H1 (cell line): ENCODE measurements around the gene GAMT. TPM values are rescaled to one million over a fixed set of nuclear protein-coding genes. Genes with fewer than 3 reads are reported as not detected.

Source experiments
- CTCF ChIA-PET: fragments of 300-600 bp; sonication (Branson Sonifier 250); formaldehyde crosslinking; loops from one replicate; lab custom pipeline; 2021; ENCODE audit not compliant: partially characterized antibody; lab: Charles Lee
- POLR2A ChIA-PET: fragments of 300-600 bp; sonication (Branson Sonifier 250); formaldehyde crosslinking; loops from one replicate; lab custom pipeline; 2021; ENCODE audit warnings: inconsistent platforms; ENCODE audit not compliant: partially characterized antibody; lab: Charles Lee
- DNase-seq, 2 experiments: peaks; one replicate each; pipeline versions ENCODE4 v3.0.0 to v3.0.0-alpha.2; 2010 to 2022; ENCODE audit warnings: low spot score in 2 of 2, low read depth in 1 of 2, mixed read lengths in 1 of 2
- FAIRE-seq: peaks from 2 replicates; lab custom pipeline; 2011; peaks lifted over from hg19 to GRCh38; lab: Jason Lieb, UNC
- H2AFZ ChIP-seq: 2 replicates; pipeline ENCODE4 v1.8.1; 2012; ENCODE audit warnings: low read length, inconsistent platforms
- H2AK5ac ChIP-seq: 2 replicates; pipeline ENCODE4 v1.6.1; 2013; ENCODE audit warnings: low read depth, low read length
- H2BK120ac ChIP-seq: replicated peaks from 2 replicates; pipeline ENCODE3; 2013; ENCODE audit warnings: low read depth, low read length, inconsistent platforms
- H2BK12ac ChIP-seq: 2 replicates; pipeline ENCODE4 v1.6.1; 2013; ENCODE audit warnings: low read depth, low read length
- H2BK15ac ChIP-seq: 2 replicates; pipeline ENCODE4 v1.6.1; 2013; ENCODE audit warnings: low read length
- H2BK20ac ChIP-seq: 2 replicates; pipeline ENCODE4 v1.6.1; 2013; ENCODE audit warnings: low read length
- H2BK5ac ChIP-seq: 2 replicates; pipeline ENCODE4 v1.6.1; 2013; ENCODE audit warnings: low read depth, low read length
- H3K14ac ChIP-seq: 2 replicates; pipeline ENCODE4 v1.6.1; 2013; ENCODE audit warnings: inconsistent platforms; ENCODE audit not compliant: insufficient read length
- H3K18ac ChIP-seq: 2 replicates; pipeline ENCODE4 v1.6.1; 2013; ENCODE audit warnings: low read length; ENCODE audit errors: extremely low read depth
- H3K23ac ChIP-seq: 2 replicates; pipeline ENCODE4 v1.6.1; 2013; ENCODE audit warnings: inconsistent platforms; ENCODE audit not compliant: insufficient read length
- H3K23me2 ChIP-seq: 2 replicates; pipeline ENCODE4 v1.6.1; 2013; ENCODE audit warnings: low read depth, low read length
- H3K27ac ChIP-seq: 2 replicates; pipeline ENCODE4 v1.6.1; 2011; ENCODE audit warnings: low read depth, low read length, inconsistent platforms
- H3K27me3 ChIP-seq, 4 experiments: replicated peaks in 1 of 4; 1 replicate in 1 of 4; 2 replicates in 3 of 4; pipeline versions ENCODE4 v1.6.1 to v1.8.1; 2011 to 2013; ENCODE audit warnings: low read length in 3 of 4, mild to moderate bottlenecking in 3 of 4, inconsistent platforms in 2 of 4, mixed read lengths in 2 of 4, moderate library complexity in 1 of 4; ENCODE audit not compliant: control insufficient read depth in 3 of 4, insufficient read depth in 3 of 4; ENCODE audit errors: extremely low read depth in 1 of 4
- H3K36me3 ChIP-seq, 4 experiments: 2 replicates each; pipeline versions ENCODE4 v1.6.1 to v1.8.1; 2011 to 2013; ENCODE audit warnings: mild to moderate bottlenecking in 4 of 4, low read length in 3 of 4, moderate library complexity in 2 of 4, control low read depth in 1 of 4, inconsistent platforms in 1 of 4; ENCODE audit not compliant: insufficient read depth in 4 of 4, control insufficient read depth in 2 of 4
- H3K4ac ChIP-seq: replicated peaks from 2 replicates; pipeline ENCODE3; 2013; ENCODE audit warnings: low read length, low read depth, mixed read lengths, inconsistent platforms; ENCODE audit not compliant: insufficient read length
- H3K4me1 ChIP-seq, 4 experiments: replicated peaks in 1 of 4; 1 replicate in 1 of 4; 2 replicates in 3 of 4; pipeline versions ENCODE4 v1.6.1 to v1.8.1; 2011 to 2013; ENCODE audit warnings: low read length in 3 of 4, inconsistent platforms in 2 of 4, mixed read lengths in 1 of 4; ENCODE audit not compliant: insufficient read depth in 4 of 4, control insufficient read depth in 3 of 4
- H3K4me2 ChIP-seq, 2 experiments: 2 replicates each; pipeline versions ENCODE4 v1.6.1 to v1.8.1; 2011 to 2013; ENCODE audit warnings: low read depth in 2 of 2, low read length in 2 of 2, control low read depth in 1 of 2, inconsistent platforms in 1 of 2, mild to moderate bottlenecking in 1 of 2; ENCODE audit not compliant: insufficient read depth in 1 of 2
- H3K4me3 ChIP-seq, 4 experiments: fragments of 200-600, 300-600 bp in 1 of 4; sonication (generic), shearing (Covaris generic), sonication (Bioruptor Twin) in 1 of 4; 2 replicates each; pipeline versions ENCODE4 v1.5.1 to v1.8.1; 2011 to 2016; ENCODE audit warnings: low read length in 4 of 4, low read depth in 3 of 4, control low read depth in 2 of 4, inconsistent platforms in 2 of 4, mild to moderate bottlenecking in 2 of 4, mixed read lengths in 1 of 4, moderate library complexity in 1 of 4; ENCODE audit not compliant: insufficient read depth in 2 of 4; ENCODE audit errors: extremely low read depth in 1 of 4
- H3K56ac ChIP-seq: replicated peaks from 2 replicates; pipeline ENCODE3; 2013; ENCODE audit warnings: low read depth, mild to moderate bottlenecking, mixed read lengths, low read length, inconsistent platforms; ENCODE audit not compliant: insufficient read length
- H3K79me1 ChIP-seq: 2 replicates; pipeline ENCODE4 v1.6.1; 2013; ENCODE audit warnings: low read depth, low read length, control low read depth
- H3K79me2 ChIP-seq, 2 experiments: 2 replicates each; pipeline versions ENCODE4 v1.6.1 to v1.8.1; 2012 to 2013; ENCODE audit warnings: low read length in 2 of 2, mild to moderate bottlenecking in 2 of 2, inconsistent platforms in 1 of 2; ENCODE audit not compliant: insufficient read depth in 2 of 2, control insufficient read depth in 1 of 2
- H3K9ac ChIP-seq, 4 experiments: replicated peaks in 1 of 4; 1 replicate in 1 of 4; 2 replicates in 3 of 4; pipeline versions ENCODE4 v1.6.1 to v1.8.1; 2011 to 2013; ENCODE audit warnings: low read depth in 3 of 4, low read length in 3 of 4, control low read depth in 2 of 4, mild to moderate bottlenecking in 2 of 4, moderate library complexity in 2 of 4, inconsistent platforms in 1 of 4; ENCODE audit errors: extremely low read depth in 1 of 4
- H3K9me3 ChIP-seq, 2 experiments: 2 replicates each; pipeline versions ENCODE4 v1.6.1 to v1.8.1; 2012 to 2013; ENCODE audit warnings: mild to moderate bottlenecking in 2 of 2, moderate library complexity in 2 of 2, control low read depth in 1 of 2, inconsistent platforms in 1 of 2, low read depth in 1 of 2, low read length in 1 of 2, mixed read lengths in 1 of 2; ENCODE audit not compliant: insufficient read depth in 2 of 2
- H4K20me1 ChIP-seq, 2 experiments: replicated peaks in 1 of 2; 2 replicates each; pipeline versions ENCODE3 to v1.8.1; 2011 to 2013; ENCODE audit warnings: inconsistent platforms in 2 of 2, low read length in 2 of 2, mild to moderate bottlenecking in 1 of 2; ENCODE audit not compliant: insufficient read depth in 2 of 2, control insufficient read depth in 1 of 2
- H4K5ac ChIP-seq: 2 replicates; pipeline ENCODE4 v1.6.1; 2013; ENCODE audit warnings: low read length, low read depth, mixed read lengths, inconsistent platforms; ENCODE audit not compliant: insufficient read length
- H4K8ac ChIP-seq: 2 replicates; pipeline ENCODE4 v1.8.0; 2013; ENCODE audit warnings: mild to moderate bottlenecking, moderate library complexity, low read length, inconsistent platforms; ENCODE audit not compliant: insufficient read depth; ENCODE audit errors: extremely low read depth
- H4K91ac ChIP-seq: replicated peaks from 2 replicates; pipeline ENCODE3; 2013; ENCODE audit warnings: low read length, mixed read lengths, inconsistent platforms; ENCODE audit not compliant: insufficient read length
- BACH1 ChIP-seq: IDR thresholded peaks from 2 replicates; pipeline ENCODE4 v1.6.1; 2012; ENCODE audit warnings: low read length, improper control_type of control experiment
- CEBPB ChIP-seq: IDR thresholded peaks from 2 replicates; pipeline ENCODE4 v1.6.1; 2012; ENCODE audit warnings: low read depth, low read length
- CHD1 ChIP-seq: IDR thresholded peaks from 2 replicates; pipeline ENCODE4 v1.6.1; 2012; ENCODE audit warnings: low read depth, low read length, improper control_type of control experiment
- EZH2 ChIP-seq: fragments of 200-600 bp; sonication (generic); IDR thresholded peaks from 2 replicates; pipeline ENCODE4 v1.7.1; 2012; ENCODE audit warnings: low read depth, mild to moderate bottlenecking, moderate library complexity, low read length, inconsistent platforms; ENCODE audit not compliant: severe bottlenecking
- GTF2F1 ChIP-seq: IDR thresholded peaks from 2 replicates; pipeline ENCODE4 v1.6.1; 2012; ENCODE audit warnings: low read depth, low read length, improper control_type of control experiment, borderline replicate concordance
- JUN ChIP-seq: IDR thresholded peaks from 2 replicates; pipeline ENCODE4 v1.6.1; 2011; ENCODE audit warnings: low read depth, mild to moderate bottlenecking, improper control_type of control experiment, low read length
- KDM4A ChIP-seq: IDR thresholded peaks from one replicate; pipeline ENCODE4 v1.7.1; 2012; ENCODE audit warnings: low read depth, mild to moderate bottlenecking, moderate library complexity, low read length, inconsistent platforms; ENCODE audit not compliant: severe bottlenecking
- RXRA ChIP-seq: IDR thresholded peaks from 2 replicates; pipeline ENCODE4 v1.6.1; 2011; ENCODE audit warnings: low read depth, mild to moderate bottlenecking, low read length, moderate library complexity; ENCODE audit not compliant: insufficient read depth
- SIN3A ChIP-seq, 2 experiments: IDR thresholded peaks in 1 of 2; conservative IDR thresholded peaks in 1 of 2; 2 replicates each; pipeline ENCODE4 v1.6.1; 2011 to 2012; ENCODE audit warnings: low read length in 2 of 2, improper control_type of control experiment in 1 of 2, low read depth in 1 of 2, mild to moderate bottlenecking in 1 of 2
- TAF7 ChIP-seq: optimal IDR thresholded peaks from 2 replicates; pipeline ENCODE3; 2011; ENCODE audit warnings: low read depth, mild to moderate bottlenecking, inconsistent platforms, low read length, moderate library complexity, borderline replicate concordance
- TBP ChIP-seq: IDR thresholded peaks from 2 replicates; pipeline ENCODE4 v1.6.1; 2011; ENCODE audit warnings: low read depth, low read length, improper control_type of control experiment
- TEAD4 ChIP-seq: IDR thresholded peaks from 2 replicates; pipeline ENCODE4 v1.6.1; 2012; ENCODE audit warnings: low read depth, low read length, inconsistent platforms, mixed read lengths
- ZNF274 ChIP-seq: IDR thresholded peaks from 2 replicates; pipeline ENCODE4 v1.7.0; 2012; ENCODE audit warnings: low read length, borderline replicate concordance; ENCODE audit errors: extremely low read depth
- WGBS, 2 experiments: shearing (Covaris generic) in 1 of 2; methylation state at CpG; one replicate each; pipeline versions ENCODE4 v1.1.6 to v1.1.7; 2013 to 2015; ENCODE audit warnings: low lambda C conversion rate in 2 of 2, mixed read lengths in 2 of 2, inconsistent platforms in 1 of 2, low coverage in 1 of 2, missing lambda C conversion rate in 1 of 2; ENCODE audit not compliant: insufficient replicate concordance in 2 of 2, insufficient coverage in 1 of 2, insufficient read length in 1 of 2; ENCODE audit errors: extremely low coverage in 1 of 2, missing lambda C conversion rate in 1 of 2; 5-methylcytosine and 5-hydroxymethylcytosine counted together
- polyA plus RNA-seq, 7 experiments: library from polyadenylated mRNA; depleted of rRNA in 3 of 7; stranded (reverse) in 5 of 7; unstranded in 2 of 7; fragments of >200 nt in 5 of 7; fragments of 200-250 nt in 2 of 7; gene quantifications; 1 replicate in 5 of 7; 2 replicates in 1 of 7; 4 replicates in 1 of 7; pipeline versions ENCODE4 v1.2.1 to v1.2.3, GENCODE V29; 2011 to 2013; ENCODE audit warnings: missing spikeins in 2 of 7, mixed read lengths in 2 of 7
- total RNA-seq: library from RNA; stranded (reverse); fragmentation: NEBNext Ultra II Directional; extraction: Animal tissue kit (Norgen Biotek cat#: 25700); gene quantifications from 2 replicates; pipeline ENCODE4 v1.2.1, GENCODE V29; 2021

Gene GAMT
- total and polyA plus RNA-seq, 2 of the 8 experiments (the other 6 are each of a cell fraction or from before 2014, with no cell fraction given): 17.2 to 35.6 TPM

DNA sequence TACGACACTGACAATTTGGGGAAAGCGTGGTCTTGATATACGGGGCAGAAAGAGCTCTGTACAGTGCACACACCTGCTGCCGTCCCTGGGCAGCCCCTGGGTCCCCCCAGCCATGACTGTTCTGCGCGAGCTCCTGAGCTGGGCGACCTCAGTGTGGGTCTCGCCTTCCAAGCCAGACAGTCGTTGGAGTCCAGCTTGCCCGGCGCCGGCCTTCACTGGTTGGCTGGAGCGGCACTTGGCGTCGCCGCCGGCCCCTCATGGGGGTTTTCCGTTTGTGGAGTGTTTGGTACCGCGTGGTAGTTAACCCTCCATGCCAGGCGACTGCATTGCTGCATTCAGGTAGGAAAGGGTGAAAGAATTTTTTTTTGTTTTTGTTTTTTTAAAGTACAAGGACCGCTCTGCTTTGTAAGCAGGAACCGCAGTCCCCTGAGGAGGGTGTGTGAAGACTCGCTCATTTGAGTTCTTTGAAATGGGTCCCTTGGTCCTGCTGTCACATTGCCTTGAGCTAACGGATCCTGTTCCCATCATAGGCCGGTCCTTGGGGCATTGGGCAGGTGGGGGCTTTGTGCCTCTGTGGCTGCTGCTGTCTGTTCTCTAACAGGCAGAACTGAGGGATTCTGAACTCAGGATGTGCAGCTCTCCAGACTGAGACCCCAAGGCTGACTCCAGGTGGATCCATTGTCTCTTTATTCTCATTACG, 26.0 kb upstream of the GAMT start:
- Histone ChIP-seq H3K79me2 (peaks cover 0 to 37% of the 10 kb centered on the region in 2 experiments; a peak in 2 of 4 replicates), H3K56ac (no peak overlapping the region), H3K18ac (no peak overlapping the region), H3K4ac (no peak overlapping the region), H2AK5ac (no peak overlapping the region), H4K91ac (no peak overlapping the region), H3K36me3 (peaks cover 30 to 78% (median 65%) of the 10 kb centered on the region in 4 experiments), H2BK120ac (no peak overlapping the region), H3K23ac (no peak overlapping the region), H3K79me1 (peaks cover 7% of the 10 kb centered on the region), H3K27me3 (no peaks in the 10 kb centered on the region), H2BK15ac (no peak overlapping the region), H3K23me2 (no peaks in the 10 kb centered on the region), H2AFZ (no peak overlapping the region), H3K4me2 (no peak overlapping the region), H3K14ac (no peak overlapping the region), H3K9ac (no peak overlapping the region), H2BK20ac (no peak overlapping the region), H2BK5ac (no peak overlapping the region), H3K4me3 (no peak overlapping the region), H2BK12ac (no peak overlapping the region), H3K27ac (no peak overlapping the region), H4K20me1 (peaks cover 32 to 46% of the 10 kb centered on the region in 2 experiments), H3K9me3 (no peaks in the 10 kb centered on the region), H4K5ac (no peak overlapping the region), H4K8ac (0 out of 2 replicates have a peak overlapping the region, but pooled peaks have one; percentile 4), H3K4me1 (peaks cover 0 to 3% (median 0%) of the 10 kb centered on the region in 4 experiments; a peak in 1 of 7 replicates)
- CTCF ChIA-PET: interaction anchor here (1.0 to 1.5 kb wide), 2 partner anchors 9 to 25 kb away, joined by 3 to 8 read pairs; no protein-coding TSS in a partner anchor
- DNase-seq (no peak), FAIRE-seq (no peak)
- POLR2A ChIA-PET: interaction anchor here (0.7 to 1.9 kb wide), 10 partner anchors 9 to 47 kb away, joined by 3 to 9 read pairs (median 3); no protein-coding TSS in a partner anchor
- WGBS, 2 experiments: 89% methylated on average over 27 of the region's 27 CpGs; no CpG with 5 or more reads in 1 of the 2 experiments
- no peak for TF ChIP-seq BACH1
- no peak for TF ChIP-seq CHD1
- TF ChIP-seq TEAD4: no peak
- TF ChIP-seq CEBPB: no peak
- no peak for TF ChIP-seq KDM4A
- TF ChIP-seq SIN3A (conservative IDR thresholded peaks at IDR 0.05 in 1 of 2, IDR thresholded peaks at IDR 0.05 in 1 of 2; ENCODE audit: low read depth in 1 of 2, low read length in 2 of 2): no peak
- no peak for TF ChIP-seq JUN
- TF ChIP-seq TBP: no peak
- no peak for TF ChIP-seq RXRA
- no peak for TF ChIP-seq ZNF274
- TF ChIP-seq GTF2F1: no peak
- no peak for TF ChIP-seq EZH2
- TF ChIP-seq TAF7: no peak
